ENCODE data around the gene DHRSX. TPM values are rescaled to one million over a fixed set of nuclear protein-coding genes. Genes with fewer than 3 reads are reported as not detected.

The DHRSX gene
- total and polyA plus RNA-seq, 10 of the 15 experiments (the other 5 are each of a cell fraction or from before 2014, with no cell fraction given): 1.7 to 39.5 (median 16.5) TPM

DNA sequence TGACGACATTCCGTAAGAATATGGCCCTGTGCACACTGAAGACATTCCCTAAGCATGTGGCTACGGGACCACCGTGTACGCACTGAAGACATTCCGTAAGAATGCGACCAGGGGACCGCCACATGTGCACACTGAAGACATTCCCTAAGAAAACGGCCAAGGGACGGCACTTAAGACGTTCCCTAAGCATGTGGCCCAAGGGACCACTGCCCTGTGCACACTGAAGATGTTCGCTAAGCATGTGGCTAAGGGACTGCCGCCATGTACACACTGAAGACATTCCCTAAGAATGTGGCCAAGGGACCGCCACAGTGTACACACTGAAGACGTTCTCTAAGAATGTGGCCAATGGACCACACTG is 21.4 kb downstream of the DHRSX start (continued):
- TF ChIP-seq RELB (IDR thresholded peaks at IDR 0.05; ENCODE audit: low read depth) (no peak), PAX8 (IDR thresholded peaks at IDR 0.05) (no peak), MYC (IDR thresholded peaks at IDR 0.05; ENCODE audit: insufficient read depth, insufficient read length, insufficient replicate concordance, low read length, severe bottlenecking) (no peak), TAF1 (IDR thresholded peaks at IDR 0.05; ENCODE audit: borderline replicate concordance, low read depth, low read length) (no peak), HSF1 (IDR thresholded peaks at IDR 0.05; ENCODE audit: low read depth, low read length) (no peak), ATF2 (IDR thresholded peaks at IDR 0.05; ENCODE audit: low read length) (no peak)
- TF ChIP-seq, protein P1, sequence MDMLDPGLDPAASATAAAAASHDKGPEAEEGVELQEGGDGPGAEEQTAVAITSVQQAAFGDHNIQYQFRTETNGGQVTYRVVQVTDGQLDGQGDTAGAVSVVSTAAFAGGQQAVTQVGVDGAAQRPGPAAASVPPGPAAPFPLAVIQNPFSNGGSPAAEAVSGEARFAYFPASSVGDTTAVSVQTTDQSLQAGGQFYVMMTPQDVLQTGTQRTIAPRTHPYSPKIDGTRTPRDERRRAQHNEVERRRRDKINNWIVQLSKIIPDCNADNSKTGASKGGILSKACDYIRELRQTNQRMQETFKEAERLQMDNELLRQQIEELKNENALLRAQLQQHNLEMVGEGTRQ (IDR thresholded peaks at IDR 0.05; ENCODE audit: borderline replicate concordance, low read depth, low read length): no peak
